ENCODE measurements around the gene ROBO3.

ROBO3 gene

DNA sequence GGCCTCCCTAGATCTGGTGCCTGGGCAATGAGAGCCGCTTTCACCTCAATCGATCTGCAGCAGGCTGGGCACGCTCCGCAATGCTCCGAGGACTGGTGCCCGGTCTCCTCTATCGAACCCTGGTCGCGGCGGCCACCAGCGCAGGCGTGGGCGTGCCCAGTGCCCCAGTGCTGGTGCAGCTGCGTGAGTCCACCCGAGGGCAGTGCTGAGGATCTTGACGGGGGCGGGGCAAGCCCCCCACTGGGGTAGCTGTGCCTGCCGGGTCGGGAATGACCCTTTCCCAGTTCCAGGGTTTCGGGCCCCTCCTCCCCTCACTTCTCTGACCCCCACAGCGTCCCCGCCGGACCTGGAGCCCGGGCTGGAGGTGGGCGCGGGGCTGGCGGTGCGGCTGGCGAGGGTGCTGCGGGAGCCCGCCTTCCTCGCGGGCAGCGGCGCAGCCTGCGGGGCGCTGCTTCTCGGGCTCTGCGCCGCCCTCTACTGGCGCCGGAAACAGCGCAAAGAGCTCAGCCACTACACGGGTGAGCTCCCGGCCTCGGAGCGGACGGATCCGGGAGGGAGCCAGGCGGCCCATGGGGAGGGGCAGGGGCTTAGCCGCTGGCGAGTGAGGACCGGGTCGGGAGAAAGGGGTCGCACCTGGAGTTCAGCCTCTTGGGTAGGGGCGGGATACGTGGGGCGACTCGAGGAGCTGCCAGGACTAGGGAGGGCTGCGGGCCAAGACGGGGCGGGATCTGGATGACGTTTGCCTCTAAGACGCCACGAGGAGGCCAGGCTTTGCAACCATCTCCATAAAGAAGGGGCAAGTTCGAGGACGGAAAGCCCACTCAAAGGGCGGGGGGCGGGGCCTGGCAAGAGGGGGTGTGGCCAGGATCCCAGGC is 10.9 kb downstream of the ROBO3 start:
- peak; percentile 47 for DNase-seq (ENCODE audit: low read depth, low spot score)

- no peak for DNase-seq (ENCODE audit: low read depth, low spot score)
These were observed 11.8 kb downstream of the ROBO3 start for GRCh38 chr11:124876818-124877630.

GRCh38 chr11:124877631-124877909 is 12.3 kb downstream of the ROBO3 start:
- no peak for DNase-seq (ENCODE audit: low read depth, low spot score)

DNA sequence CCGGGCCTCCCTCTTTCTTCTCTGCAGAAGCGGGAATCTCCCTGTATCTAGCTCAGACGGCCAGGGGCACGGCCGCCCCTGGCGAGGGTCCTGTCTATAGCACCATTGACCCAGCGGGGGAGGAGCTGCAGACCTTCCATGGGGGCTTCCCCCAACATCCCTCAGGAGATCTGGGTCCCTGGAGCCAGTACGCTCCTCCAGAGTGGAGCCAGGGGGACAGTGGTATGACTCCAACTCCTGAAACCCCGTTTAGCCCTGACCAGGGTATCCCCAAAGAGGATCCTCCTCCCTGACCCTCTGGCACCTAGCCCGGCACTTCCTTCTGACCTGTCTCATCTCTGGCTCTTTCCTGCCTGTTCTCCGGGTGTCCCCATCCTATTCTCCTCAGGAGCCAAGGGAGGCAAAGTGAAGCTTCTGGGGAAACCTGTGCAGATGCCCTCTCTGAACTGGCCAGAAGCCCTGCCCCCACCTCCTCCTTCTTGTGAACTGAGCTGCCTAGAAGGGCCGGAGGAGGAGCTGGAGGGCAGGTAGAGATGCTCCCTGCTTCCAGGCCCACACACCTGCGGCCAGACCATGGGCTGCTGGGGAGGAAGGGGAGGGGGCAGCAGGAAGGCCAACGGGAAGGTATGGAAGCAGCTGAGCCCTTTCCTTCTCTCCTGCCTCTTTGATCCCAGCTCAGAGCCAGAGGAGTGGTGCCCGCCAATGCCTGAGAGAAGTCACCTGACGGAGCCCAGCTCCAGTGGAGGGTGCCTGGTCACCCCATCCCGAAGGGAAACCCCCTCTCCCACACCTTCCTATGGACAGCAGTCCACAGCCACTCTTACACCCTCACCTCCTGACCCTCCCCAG is 12.9 kb downstream of the ROBO3 start:
- DNase-seq (ENCODE audit: low read depth, low spot score): no peak

DNA sequence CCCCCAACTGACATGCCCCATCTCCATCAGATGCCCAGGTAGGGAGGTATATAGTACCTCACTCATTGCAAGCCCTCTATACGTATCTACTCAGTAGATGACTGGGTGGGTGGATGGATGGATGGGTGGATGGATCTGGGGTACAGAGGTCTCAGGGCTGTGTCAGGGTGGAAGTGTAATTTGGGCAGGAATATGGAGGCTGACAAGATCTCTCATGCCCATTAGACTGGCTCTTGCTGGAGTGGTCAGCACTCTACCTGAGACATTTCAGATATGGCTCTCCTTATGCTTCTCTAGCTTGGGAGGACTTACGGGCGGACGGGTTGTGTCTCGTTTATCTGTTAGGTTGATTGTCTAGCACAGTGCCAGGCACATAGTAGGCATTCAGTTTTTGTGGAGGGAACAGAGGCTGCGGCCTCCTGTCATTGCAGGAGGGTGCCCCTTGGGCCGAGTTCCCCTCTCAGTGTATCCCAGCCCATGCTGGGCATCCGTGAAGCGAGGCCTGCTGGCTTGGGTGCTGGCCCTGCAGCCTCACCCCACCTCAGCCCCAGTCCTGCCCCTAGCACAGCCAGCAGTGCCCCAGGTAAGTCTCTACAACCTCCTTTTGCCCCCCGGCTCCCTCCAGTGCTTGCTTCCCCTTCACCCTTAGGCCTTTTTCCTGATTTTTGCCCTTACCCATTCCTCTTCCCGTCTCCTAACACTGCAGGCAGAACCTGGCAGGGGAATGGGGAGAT is 13.7 kb downstream of the ROBO3 start:
- no peak for DNase-seq (ENCODE audit: low read depth, low spot score)

- DNase-seq (ENCODE audit: low read depth, low spot score): no peak
These were observed 14.5 kb downstream of the ROBO3 start for GRCh38 chr11:124879493-124880289.

GRCh38 chr11:124880290-124880611 is 15.0 kb downstream of the ROBO3 start:
- DNase-seq (ENCODE audit: low read depth, low spot score): no peak

GRCh38 chr11:124880958-124881357 is 15.7 kb downstream of the ROBO3 start:
- DNase-seq (ENCODE audit: low read depth, low spot score): no peak

- no peak for DNase-seq (ENCODE audit: low read depth, low spot score)
These were observed 17.3 kb downstream of the ROBO3 start for GRCh38 chr11:124882339-124883071.

- DNase-seq (ENCODE audit: low read depth, low spot score): no peak
These were observed 19.1 kb downstream of the ROBO3 start for GRCh38 chr11:124884340-124884739.

GRCh38 chr11:124884869-124885479 is 19.7 kb downstream of the ROBO3 start:
- DNase-seq (ENCODE audit: low read depth, low spot score): no peak

- DNase-seq (ENCODE audit: low read depth, low spot score): no peak
These were observed 21.2 kb downstream of the ROBO3 start for GRCh38 chr11:124886476-124886875.

GRCh38 chr11:124886978-124887666 is 21.9 kb downstream of the ROBO3 start:
- no peak for DNase-seq (ENCODE audit: low read depth, low spot score)

DNA sequence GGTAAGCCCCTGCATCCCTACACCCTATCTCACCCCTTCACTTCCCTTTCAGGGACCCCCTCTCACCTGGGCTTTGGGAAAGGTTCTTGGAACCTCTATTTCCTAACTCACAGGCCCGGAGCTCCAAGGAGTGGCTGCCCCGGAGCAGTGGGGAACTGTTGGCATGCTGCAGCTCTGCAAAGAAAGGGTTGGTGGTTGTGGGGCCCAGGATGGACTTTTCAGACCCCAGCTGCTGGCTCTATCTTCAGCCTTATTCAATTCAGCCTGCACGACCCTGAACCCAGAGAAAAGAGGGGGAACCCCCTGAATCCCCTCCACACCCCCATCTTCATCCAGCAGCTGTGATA is 22.4 kb downstream of the ROBO3 start:
- DNase-seq (ENCODE audit: low read depth, low spot score): no peak

GRCh38 chr11:124889191-124890091 is 24.2 kb downstream of the ROBO3 start:
- no peak for DNase-seq (ENCODE audit: low read depth, low spot score)

GRCh38 chr11:124890151-124890550 is 24.9 kb downstream of the ROBO3 start:
- no peak for DNase-seq (ENCODE audit: low read depth, low spot score)

- no peak for DNase-seq (ENCODE audit: low read depth, low spot score)
These were observed 25.6 kb downstream of the ROBO3 start for GRCh38 chr11:124890683-124891372.
